Mucosa of descending colon (tissue), 3 donors: ENCODE data around the gene NELL1. TPM values are rescaled to one million over a fixed set of nuclear protein-coding genes. Genes with fewer than 3 reads are reported as not detected.
"Not testable (repeated sequence)": the region's sequence is repeated elsewhere in the genome, so short reads cannot be mapped to it uniquely, and the experiment has no call there.

Experiments used
- ATAC-seq: fragments of 200-7000 bp; cut with Tn5 transposase; one replicate; pipeline ENCODE4 v1.9.1; 2020; ENCODE audit warnings: mild to moderate bottlenecking, moderate library complexity
- DNase-seq, 3 donors: peaks; one replicate each; pipeline ENCODE4 v3.0.0-alpha.2; 2020
- H3K36me3 ChIP-seq: fragments of 200-600 bp; one replicate; pipeline ENCODE4 v1.8.0; 2021; ENCODE audit warnings: low read depth, mild to moderate bottlenecking
- H3K4me1 ChIP-seq: fragments of 200-600 bp; one replicate; pipeline ENCODE4 v1.8.0; 2021; ENCODE audit warnings: low read depth, mild to moderate bottlenecking
- H3K4me3 ChIP-seq: fragments of 200-600 bp; one replicate; pipeline ENCODE4 v1.8.0; 2021; ENCODE audit warnings: mild to moderate bottlenecking
- H3K9me3 ChIP-seq: fragments of 200-600 bp; one replicate; pipeline ENCODE4 v1.8.0; 2021; ENCODE audit warnings: mild to moderate bottlenecking
- CTCF ChIP-seq: fragments of 200-600 bp; IDR thresholded peaks from one replicate; pipeline ENCODE4 v1.8.0; 2022; ENCODE audit warnings: antibody characterized with exemption, mild to moderate bottlenecking
- intact Hi-C, 2 donors: fragments of 100-400 bp; cut with DNase I in 1 of 2; cut with micrococcal nuclease in 1 of 2; formaldehyde crosslinking; loops; one replicate each; pipeline versions ENCODE4 v1.11.0 to v1.11.1; 2022; cut with DNase I, micrococcal nuclease
- total RNA-seq, 3 donors: library from RNA; stranded (reverse); fragmentation: NEBNext Ultra II Directional in 2 of 3; extraction: Animal tissue kit (Norgen Biotek cat#: 25700) in 2 of 3; gene quantifications; one replicate each; pipeline versions ENCODE4 v1.2.1 to v1.2.4, GENCODE V29; 2021 to 2023
- donor health status: DM: no; HTN: no; CAD: no; lungs with moderate emphysema.
- donor health status: DM: no; HTN: no; CAD: no.
- donor health status: DM: no; HTN: yes; CAD: no.

The NELL1 gene
- total RNA-seq, 3 donors from 2014 or later, result 0.20 to 0.73 (median 0.31) TPM

- TF ChIP-seq CTCF, result no peak
- Histone ChIP-seq H3K36me3 (no peaks in the 10 kb centered on the region), H3K4me3 (no peak overlapping the region), H3K4me1 (no peaks in the 10 kb centered on the region), H3K9me3 (peaks cover 9% of the 10 kb centered on the region)
- DNase-seq, result no peak
- intact Hi-C loops, result no loop called here
- ATAC-seq, result no peak
These were observed 185.0 kb downstream of the NELL1 start for GRCh38 chr11:20854215-20854955.

DNA sequence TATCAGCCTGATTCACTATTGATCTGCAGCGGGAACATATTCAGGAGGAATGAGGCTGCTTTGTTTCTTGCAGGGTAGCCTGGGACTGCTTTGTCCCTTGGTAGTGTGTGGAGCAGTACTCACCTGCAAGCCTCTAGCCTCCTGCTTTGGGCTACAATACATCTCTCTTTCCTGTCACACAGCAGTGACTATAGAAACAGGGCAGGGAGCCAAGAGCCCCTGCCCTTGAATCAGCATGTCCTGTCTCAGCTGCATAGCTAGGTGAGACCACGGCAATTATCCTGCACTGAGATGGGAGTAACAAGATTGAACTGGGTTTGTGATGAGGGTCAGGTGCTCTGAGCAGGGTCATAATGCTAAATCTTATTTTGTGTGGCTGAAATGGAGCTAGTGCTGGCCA, 191.9 kb downstream of the NELL1 start:
- intact Hi-C loops, result no loop called here
- H3K4me1 ChIP-seq, result no peaks in the 10 kb centered on the region
- no peak for ATAC-seq
- DNase-seq, result no peak
- no peak overlapping the region for H3K4me3 ChIP-seq
- TF ChIP-seq CTCF, result no peak
- H3K36me3 ChIP-seq, result no peaks in the 10 kb centered on the region
- H3K9me3 ChIP-seq, result peaks cover 17% of the 10 kb centered on the region

DNA sequence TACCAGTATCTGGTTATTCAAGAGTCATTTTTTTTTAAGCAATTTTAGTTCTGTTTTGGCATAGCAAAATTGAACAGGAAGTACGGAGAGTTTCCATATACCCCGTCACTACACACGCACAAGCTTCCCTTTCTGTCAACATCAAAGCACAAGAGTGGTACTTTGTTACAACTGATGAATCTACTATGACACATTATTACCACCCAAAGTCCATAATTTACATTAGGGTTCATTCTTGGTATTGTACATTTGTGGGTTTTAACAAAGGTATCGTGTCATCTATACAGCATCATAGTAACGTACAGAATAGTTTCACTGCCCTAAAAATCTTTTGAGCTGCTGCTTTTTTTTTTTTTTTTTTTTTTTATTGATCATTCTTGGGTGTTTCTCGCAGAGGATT, 192.9 kb downstream of the NELL1 start:
- DNase-seq, ATAC-seq, H3K4me1 ChIP-seq, H3K4me3 ChIP-seq, H3K36me3 ChIP-seq, intact Hi-C loops: not testable (repeated sequence)
- peaks cover 11% of the 10 kb centered on the region for H3K9me3 ChIP-seq

GRCh38 chr11:20864628-20865027, 195.2 kb downstream of the NELL1 start:
- peaks cover 11% of the 10 kb centered on the region for H3K9me3 ChIP-seq
- TF ChIP-seq CTCF, result no peak
- ATAC-seq, result no peak

GRCh38 chr11:20865161-20865560, 195.8 kb downstream of the NELL1 start:
- Histone ChIP-seq H3K36me3 (no peaks in the 10 kb centered on the region), H3K4me1 (no peaks in the 10 kb centered on the region), H3K4me3 (no peak overlapping the region), H3K9me3 (peaks cover 11% of the 10 kb centered on the region)
- ATAC-seq (no peak), DNase-seq (no peak)
- no peak for TF ChIP-seq CTCF
- intact Hi-C loops, result no loop called here

More at GRCh38 chr11:20864628-20865027, 195.2 kb downstream of the NELL1 start:
- intact Hi-C loops, result no loop called here
- DNase-seq, result no peak
- no peaks in the 10 kb centered on the region for H3K36me3 ChIP-seq
- no peaks in the 10 kb centered on the region for H3K4me1 ChIP-seq
- H3K4me3 ChIP-seq, result no peak overlapping the region

DNA sequence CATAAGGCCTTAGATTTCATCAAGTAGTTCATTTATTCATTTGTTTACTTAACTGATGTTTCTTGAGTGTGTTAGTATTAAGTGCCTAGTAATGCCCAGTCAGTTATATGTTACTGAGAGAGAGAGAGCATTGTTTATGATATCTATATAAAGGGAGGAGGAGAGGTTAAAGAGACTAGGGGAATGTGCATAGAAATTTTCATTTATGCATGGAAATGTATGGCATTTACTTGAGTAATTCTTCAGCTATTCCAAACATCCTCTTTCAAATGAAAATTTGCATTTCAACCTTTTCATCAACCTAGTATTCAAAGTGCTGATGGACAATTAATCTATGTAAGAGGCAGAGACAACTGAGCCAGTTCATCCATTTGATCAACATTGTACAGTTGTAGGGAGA, 199.7 kb downstream of the NELL1 start:
- H3K4me3 ChIP-seq, result no peak overlapping the region
- H3K9me3 ChIP-seq, result peaks cover 12% of the 10 kb centered on the region
- DNase-seq (no peak), ATAC-seq (no peak)
- intact Hi-C loops, result no loop called here
- no peaks in the 10 kb centered on the region for H3K4me1 ChIP-seq
- H3K36me3 ChIP-seq, result no peaks in the 10 kb centered on the region
- TF ChIP-seq CTCF, result no peak
